ENCODE results near the gene ALDH4A1.
"Not testable (repeated sequence)": the region's sequence is repeated elsewhere in the genome, so short reads cannot be mapped to it uniquely, and the experiment has no call there.

The ALDH4A1 gene

DNA sequence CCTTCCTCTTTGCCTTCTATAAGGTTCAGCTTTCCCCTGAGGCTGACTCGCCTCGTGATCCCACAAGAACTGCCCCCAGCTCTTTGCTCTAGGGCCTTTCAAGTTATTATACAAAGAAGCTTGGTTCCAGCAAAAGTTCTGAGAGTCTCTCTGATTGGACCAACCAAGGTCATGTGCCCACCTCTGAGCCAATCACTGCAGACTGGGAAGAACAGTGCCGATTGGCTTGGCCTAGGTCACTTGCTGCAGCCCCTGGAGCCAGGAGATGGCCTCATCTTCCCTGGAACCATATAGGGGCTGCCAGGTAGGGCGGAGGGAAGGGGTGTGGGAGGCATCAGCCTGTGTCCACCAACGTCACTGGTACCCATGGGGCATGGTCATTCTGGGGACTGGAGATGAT lies 65.7 kb downstream of the ALDH4A1 start:
- DNase-seq, result no peak

DNA sequence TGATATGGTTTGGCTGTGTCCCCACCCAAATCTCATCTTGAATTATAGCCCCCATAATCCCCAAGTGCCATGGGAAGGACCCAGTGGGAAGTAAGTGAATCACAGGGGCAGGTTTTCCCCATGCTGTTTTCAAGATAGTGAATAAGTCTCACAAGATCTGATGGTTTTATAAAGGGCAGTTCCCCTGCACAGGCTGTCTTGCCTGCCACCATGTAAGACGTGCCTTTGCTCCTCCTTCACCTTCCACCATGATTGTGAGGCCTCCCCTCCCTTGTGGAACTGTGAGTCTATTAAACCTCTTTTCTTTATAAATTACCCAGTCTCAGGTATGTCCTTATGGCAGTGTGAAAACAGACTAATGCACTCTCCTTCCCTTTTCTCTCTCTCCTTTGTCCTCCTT lies 70.0 kb downstream of the ALDH4A1 start:
- DNase-seq, result not testable (repeated sequence)

DNA sequence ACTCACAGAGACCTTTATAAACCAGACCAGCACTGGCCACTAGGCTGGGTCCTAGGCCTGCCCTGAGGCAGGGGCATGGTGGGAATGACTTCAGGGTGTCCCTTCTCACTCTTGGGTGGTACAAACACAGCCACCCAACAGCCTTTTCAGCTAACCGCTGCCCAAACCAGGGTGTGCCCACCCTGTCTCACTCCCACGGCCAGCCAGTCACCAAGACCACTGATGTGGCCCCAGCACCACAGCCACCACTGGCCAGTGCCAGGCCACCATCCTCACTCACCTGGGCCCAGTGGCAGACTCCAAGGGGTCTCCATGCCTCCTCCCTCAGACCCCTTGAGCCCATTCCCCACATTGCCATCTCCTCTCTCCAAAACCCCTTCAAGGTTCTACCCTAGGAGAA lies 70.7 kb downstream of the ALDH4A1 start:
- no peak for DNase-seq

DNA sequence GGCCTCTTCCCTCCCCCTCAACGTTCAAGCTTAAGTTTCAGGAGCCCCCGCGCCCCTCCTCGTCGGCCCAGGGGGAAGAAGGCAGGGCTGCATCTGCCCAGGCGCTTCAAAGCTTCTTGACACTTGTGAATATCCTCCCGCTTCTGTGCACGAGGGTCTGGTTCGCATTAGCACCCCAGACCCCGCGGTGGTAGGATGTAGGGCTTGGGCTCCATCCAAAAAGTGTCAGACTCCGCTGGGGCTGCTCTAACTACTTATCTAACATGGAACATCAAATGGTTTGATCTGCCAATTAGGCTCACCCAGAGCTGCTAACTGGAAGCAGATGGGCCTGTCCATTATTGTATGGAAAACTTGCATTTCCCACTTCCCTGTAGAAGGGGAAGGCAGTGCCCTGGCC lies 71.8 kb downstream of the ALDH4A1 start:
- no peak for DNase-seq

DNA sequence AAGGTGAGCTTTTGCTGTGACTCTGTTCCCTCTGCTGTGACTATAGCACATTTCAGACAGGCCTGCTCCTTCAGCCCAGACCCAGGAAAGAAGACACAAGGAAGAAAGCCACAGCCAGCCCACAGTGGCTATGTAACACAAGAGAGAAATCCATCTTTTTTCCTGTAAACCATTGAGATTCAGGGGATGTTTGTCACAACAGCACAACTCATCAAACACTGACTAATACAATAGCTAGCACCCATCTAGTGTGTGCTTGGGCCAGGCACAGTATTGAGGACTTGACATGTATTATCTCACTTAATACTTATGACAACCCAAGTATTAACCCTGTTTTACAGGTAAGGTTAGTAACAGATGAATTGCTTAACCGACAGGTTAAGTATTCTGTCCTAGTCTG lies 72.7 kb downstream of the ALDH4A1 start:
- no peak for DNase-seq

DNA sequence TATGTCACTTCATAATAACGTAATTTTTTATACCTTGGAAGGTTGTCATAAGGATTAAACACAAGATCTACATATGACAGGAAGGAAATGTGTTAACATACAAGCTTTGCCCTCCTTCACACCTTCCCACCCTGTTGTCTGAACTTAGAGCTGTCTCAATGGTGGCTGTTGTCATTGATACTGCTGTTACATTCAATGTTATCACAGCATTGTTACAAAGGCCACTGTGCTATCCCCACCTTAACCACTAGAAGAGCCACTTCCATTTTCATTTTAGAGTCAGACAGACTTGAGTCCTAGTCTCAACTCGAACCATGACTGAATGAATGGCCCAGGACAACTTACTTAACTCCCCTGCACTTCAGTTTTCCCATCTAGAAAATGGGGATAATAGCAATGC lies 74.1 kb downstream of the ALDH4A1 start:
- DNase-seq, result no peak

DNA sequence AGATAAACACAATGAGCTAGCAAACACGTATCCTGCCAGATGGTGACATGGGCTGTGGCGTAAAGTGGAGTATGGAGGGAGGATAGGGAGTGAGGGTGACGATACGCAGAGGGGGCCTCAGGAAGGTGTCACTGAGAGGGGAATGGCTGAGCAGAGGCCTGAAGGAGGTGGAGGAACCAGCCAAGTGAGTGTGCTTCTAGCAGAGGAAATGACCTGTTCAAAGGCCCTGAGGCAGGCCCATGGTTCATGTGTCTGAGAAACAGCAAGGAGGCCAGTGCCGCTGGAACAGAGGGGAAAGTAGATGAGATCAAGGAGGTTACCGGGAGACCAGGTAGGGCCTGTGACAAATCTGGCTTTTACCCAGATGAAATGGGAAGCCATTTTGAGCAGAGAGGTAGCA lies 78.9 kb downstream of the ALDH4A1 start:
- DNase-seq, result no peak
